Erythroblast (primary cell): ENCODE measurements around the gene SMURF1.
"Not testable (repeated sequence)": the region's sequence is repeated elsewhere in the genome, so short reads cannot be mapped to it uniquely, and the experiment has no call there.

ENCODE experiments used
- DNase-seq, 2 experiments: peaks; one replicate each; lab custom pipeline; 2025; lab: John Stamatoyannopoulos, UW
- GATA1 ChIP-seq: IDR thresholded peaks from 2 replicates; pipeline ENCODE4 v1.6.1; 2011; ENCODE audit warnings: low read depth, mild to moderate bottlenecking, control low read depth, low read length, moderate library complexity
- POLR2A ChIP-seq: IDR thresholded peaks from 2 replicates; pipeline ENCODE4 v1.6.1; 2011; ENCODE audit warnings: mild to moderate bottlenecking, low read length

The SMURF1 gene

DNA sequence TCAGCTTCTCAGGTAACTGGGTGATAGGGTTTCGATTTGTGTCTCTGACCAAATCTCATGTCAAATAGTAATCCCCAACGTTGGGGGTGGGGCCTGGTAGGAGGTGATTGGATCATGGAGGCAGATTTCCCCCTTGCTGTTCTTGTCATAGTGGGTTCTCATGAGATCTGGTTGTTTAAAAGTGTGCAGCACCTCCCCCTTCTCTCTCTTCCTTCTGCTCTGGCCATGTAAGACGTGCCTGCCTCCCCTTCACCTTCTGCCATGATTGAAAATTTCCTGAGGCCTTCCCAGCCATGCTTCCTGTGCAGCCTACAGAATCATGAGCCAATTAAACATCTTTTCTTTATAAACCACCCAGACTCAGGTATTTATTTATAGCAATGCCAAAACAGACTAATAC lies 21.9 kb upstream of the SMURF1 start:
- DNase-seq: no peak
- no peak for TF ChIP-seq POLR2A
- no peak for TF ChIP-seq GATA1

- not testable (repeated sequence) for DNase-seq
Measured at GRCh38 chr7:99163669-99164068, 19.8 kb upstream of the SMURF1 start.

DNA sequence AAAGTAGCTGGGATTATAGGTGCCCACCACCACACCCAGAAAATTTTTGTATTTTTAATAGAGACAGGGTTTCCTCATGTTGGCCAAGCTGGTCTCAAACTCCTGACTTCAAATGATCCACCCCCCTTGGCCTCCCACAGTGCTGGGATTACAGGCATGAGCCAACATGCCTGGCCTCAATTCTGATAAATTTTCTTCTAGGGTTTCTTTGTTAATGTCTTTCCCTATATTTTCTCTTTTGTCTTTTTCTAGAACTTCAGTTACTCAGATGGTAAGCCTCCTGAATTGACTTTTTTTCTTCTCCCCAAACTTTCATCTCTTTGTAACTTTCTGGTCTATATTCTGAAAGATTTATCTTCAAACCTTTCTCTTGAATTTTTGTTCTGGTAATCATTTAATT lies 12.7 kb upstream of the SMURF1 start:
- DNase-seq: no peak
- no peak for TF ChIP-seq GATA1
- no peak for TF ChIP-seq POLR2A

GRCh38 chr7:99155211-99155610 lies 11.3 kb upstream of the SMURF1 start:
- TF ChIP-seq GATA1: no peak
- no peak for TF ChIP-seq POLR2A
- no peak for DNase-seq

DNA sequence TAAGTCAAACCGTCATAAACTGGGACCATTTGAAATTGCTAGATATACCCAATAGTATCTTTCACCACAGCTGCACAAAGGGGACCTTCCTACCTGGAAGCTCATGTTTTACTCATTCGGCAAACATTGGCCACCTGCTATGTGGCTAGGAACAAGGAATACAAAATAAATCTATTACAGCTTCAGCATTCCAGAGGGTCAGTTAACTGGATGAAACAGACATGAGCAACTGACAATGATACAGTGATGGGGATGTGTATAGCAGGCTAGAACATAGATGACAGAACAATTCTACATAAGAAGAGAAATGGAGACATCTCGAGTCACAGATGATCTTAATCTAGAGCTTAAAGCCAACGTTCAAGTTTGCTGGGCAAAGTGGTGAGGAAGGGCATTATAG lies 3.1 kb upstream of the SMURF1 start:
- no peak for DNase-seq
- TF ChIP-seq POLR2A (no peak), GATA1 (no peak)

DNA sequence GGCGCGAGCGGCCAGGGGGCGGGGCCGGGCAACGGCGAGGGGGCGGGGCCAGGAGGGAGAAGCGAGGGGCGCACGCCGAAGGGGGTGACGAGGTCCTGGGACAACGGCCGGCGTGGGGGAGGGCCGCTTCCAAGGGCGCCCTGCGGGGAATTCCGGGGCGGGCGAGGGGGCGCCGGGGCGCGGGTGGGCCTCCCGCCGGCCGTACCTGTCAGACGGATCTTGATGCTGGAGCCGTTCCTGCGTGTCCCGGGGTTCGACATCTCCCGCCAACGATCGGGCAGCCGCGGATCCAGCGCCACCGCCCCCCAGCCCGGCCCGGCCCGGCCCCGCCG lies 421 bp downstream of the SMURF1 start:
- no peak for DNase-seq
- TF ChIP-seq GATA1 (no peak), POLR2A (no peak)

GRCh38 chr7:99142727-99143520 lies 984 bp downstream of the SMURF1 start:
- peak; percentile 91 to 94 for DNase-seq
- no peak for TF ChIP-seq GATA1
- no peak for TF ChIP-seq POLR2A

DNA sequence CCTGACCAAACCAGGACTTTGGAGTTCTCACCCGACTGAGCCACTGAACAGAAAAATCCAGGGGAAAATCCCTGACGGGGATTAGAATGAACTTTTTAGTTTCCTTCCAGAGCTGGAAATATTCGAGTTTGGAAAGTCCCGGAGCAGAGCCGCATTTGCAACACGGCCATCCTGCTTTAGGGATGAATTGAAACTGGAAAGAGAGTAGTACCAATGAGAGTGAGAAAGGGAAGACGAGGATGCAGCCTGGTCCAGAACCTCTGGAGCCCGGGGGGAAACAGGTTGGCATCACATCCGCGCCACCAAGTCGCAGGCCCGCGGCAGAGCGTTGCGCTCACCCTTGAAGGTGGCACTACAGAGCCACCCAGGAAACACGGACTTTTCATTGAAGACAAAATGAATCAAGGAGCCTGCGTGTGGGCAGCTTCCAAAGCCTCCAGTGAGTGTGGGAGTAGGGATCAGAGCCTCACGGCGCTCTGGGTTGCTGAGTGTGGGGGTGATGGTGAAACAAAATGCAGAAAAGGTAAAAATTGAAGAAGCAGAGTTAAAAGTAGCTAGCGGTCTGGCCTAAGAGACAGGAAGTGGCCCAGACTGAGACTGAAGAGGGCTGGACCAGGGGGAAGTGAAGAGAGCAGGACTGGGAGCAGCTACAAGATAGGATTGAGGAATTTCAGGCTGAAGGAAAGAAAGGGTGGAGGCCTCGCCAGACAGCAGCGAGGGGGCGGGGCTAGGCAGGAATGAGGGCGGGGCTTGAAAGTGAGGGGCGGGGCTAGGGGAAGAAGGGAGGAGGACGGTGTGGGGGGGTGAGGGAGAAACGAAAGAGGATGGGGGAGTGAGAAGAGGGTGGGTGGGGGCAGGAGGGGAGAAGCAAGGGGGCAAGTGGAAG lies 1.8 kb downstream of the SMURF1 start:
- peak; percentile 56 to 71 for DNase-seq
- TF ChIP-seq POLR2A (no peak), GATA1 (no peak)

DNA sequence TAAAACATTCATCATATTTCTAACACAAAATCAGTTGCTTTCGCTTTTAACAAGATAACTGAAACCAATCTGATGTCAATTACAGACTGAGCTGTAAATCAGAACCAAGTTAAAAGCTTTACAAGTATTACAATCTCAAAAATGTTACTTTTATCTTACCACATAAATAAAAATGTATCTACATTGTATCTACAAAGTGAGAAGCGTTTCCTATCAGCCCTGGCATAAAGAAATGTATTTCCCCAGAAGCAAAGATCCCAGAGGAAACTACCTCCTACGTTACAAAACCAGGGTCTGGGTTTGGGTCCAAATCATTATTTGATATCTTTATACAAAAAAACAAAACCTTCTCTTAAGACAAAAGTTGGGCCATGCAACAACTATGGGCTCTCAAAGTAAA lies 2.6 kb downstream of the SMURF1 start:
- DNase-seq: peak in 1 of 2 experiments; percentile 18
- TF ChIP-seq GATA1: no peak
- no peak for TF ChIP-seq POLR2A

GRCh38 chr7:99140813-99141212 lies 3.1 kb downstream of the SMURF1 start:
- TF ChIP-seq POLR2A: no peak
- TF ChIP-seq GATA1: no peak
- no peak for DNase-seq

DNA sequence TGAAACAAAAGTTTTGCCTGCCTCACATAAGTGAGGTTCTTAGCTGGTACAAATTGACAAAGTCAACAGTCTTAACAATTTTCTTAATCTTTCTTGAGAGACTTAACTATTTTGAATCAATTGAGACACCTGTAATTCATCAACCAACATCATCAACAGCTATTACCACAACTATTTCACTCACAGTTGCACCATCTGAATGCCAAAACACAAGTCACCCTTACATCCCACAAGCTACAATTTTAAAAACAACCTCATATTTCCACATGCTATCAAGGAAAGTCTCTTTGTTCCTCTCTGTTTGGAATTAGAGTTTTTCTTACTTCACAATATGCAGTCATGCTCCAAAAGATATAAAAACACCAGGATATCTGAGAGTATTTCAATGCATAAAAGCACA lies 4.9 kb downstream of the SMURF1 start:
- no peak for DNase-seq
- TF ChIP-seq GATA1 (no peak), POLR2A (no peak)

GRCh38 chr7:99137411-99138180 lies 6.3 kb downstream of the SMURF1 start:
- DNase-seq: no peak
- TF ChIP-seq POLR2A (no peak), GATA1 (no peak)

DNA sequence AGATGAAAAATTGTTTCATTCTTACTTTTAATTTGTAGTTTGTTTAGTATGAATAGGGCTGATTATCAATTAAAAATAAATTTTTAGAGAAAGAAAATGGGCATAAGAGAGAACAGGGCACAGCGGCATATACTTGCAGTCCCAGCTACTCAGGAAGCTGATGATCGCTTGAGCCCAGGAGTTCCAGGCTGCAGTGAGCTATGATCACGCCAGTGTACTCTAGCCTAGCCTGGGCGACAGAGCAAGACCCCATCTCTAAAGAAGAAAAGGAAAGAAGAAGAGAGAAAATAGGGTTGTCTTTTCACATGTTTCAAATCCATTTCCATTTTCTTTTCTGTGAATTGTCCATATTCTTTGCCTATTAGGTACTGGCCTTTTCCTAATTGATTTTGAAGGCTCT lies 8.0 kb downstream of the SMURF1 start:
- TF ChIP-seq POLR2A (no peak), GATA1 (no peak)
- no peak for DNase-seq
